Kidney (tissue), 14 donors: ENCODE results near the gene TOPAZ1. TPM values are rescaled to one million over a fixed set of nuclear protein-coding genes. Genes with fewer than 3 reads are reported as not detected.

ENCODE experiments used
- DNase-seq, 5 donors: peaks; one replicate each; pipeline ENCODE4 v3.0.0-alpha.2; 2013 to 2020
- FAIRE-seq: peaks from 2 replicates; lab custom pipeline; 2012; peaks lifted over from hg19 to GRCh38; lab: Jason Lieb, UNC
- H3K27ac ChIP-seq, 2 donors: one replicate each; pipeline ENCODE4 v1.7.0; 2013; ENCODE audit warnings: low read depth in 2 of 2, low read length in 2 of 2, inconsistent platforms in 1 of 2
- H3K27me3 ChIP-seq: one replicate; pipeline ENCODE4 v1.7.1; 2013; ENCODE audit warnings: low read length, inconsistent platforms; ENCODE audit not compliant: control insufficient read depth, insufficient read depth
- H3K36me3 ChIP-seq, 3 donors: one replicate each; pipeline versions ENCODE4 v1.7.0 to v1.7.1; 2013; ENCODE audit warnings: low read length in 3 of 3, control low read depth in 1 of 3, inconsistent platforms in 1 of 3; ENCODE audit not compliant: insufficient read depth in 3 of 3, control insufficient read depth in 2 of 3
- H3K4me1 ChIP-seq, 3 donors: one replicate each; pipeline versions ENCODE4 v1.7.0 to v1.7.1; 2013; ENCODE audit warnings: low read length in 3 of 3, inconsistent platforms in 1 of 3, low read depth in 1 of 3; ENCODE audit not compliant: control insufficient read depth in 2 of 3, insufficient read depth in 2 of 3
- H3K4me3 ChIP-seq, 3 donors: one replicate each; pipeline versions ENCODE4 v1.7.0 to v1.8.1; 2013; ENCODE audit warnings: low read length in 3 of 3, control low read depth in 1 of 3, inconsistent platforms in 1 of 3
- H3K9ac ChIP-seq, 3 donors: one replicate each; pipeline versions ENCODE4 v1.7.0 to v1.7.1; 2013; ENCODE audit warnings: low read length in 3 of 3, control low read depth in 1 of 3, inconsistent platforms in 1 of 3
- H3K9me3 ChIP-seq, 3 donors: one replicate each; pipeline versions ENCODE4 v1.7.0 to v1.7.1; 2013; ENCODE audit warnings: low read length in 3 of 3, control low read depth in 1 of 3, inconsistent platforms in 1 of 3; ENCODE audit not compliant: control insufficient read depth in 2 of 3, insufficient read depth in 1 of 3
- intact Hi-C: fragments of 100-400 bp; cut with DNase I; formaldehyde crosslinking; loops from one replicate; pipeline ENCODE4 v1.11.1; 2022
- polyA plus RNA-seq: library from polyadenylated mRNA; stranded (reverse); fragments of 350-450 nt; fragmentation: Illumina TruSeq; extraction: RNeasy Lipid Tissue Mini Kit (QIAGEN cat#74804); gene quantifications from one replicate; pipeline ENCODE4 v1.2.3, GENCODE V29; 2014; ENCODE audit warnings: low read depth, low replicate concordance; ENCODE audit not compliant: insufficient read depth
- total RNA-seq: library from RNA; stranded (reverse); fragmentation: NEBNext Ultra II Directional; extraction: Animal tissue kit (Norgen Biotek cat#: 25700); gene quantifications from one replicate; pipeline ENCODE4 v1.2.1, GENCODE V29; 2021
- TF ChIP-seq, protein P1 (sequence below): IDR thresholded peaks from 3 replicates; pipeline ENCODE4 v1.5.1; 2012; ENCODE audit warnings: mild to moderate bottlenecking, moderate library complexity, borderline replicate concordance; ENCODE audit not compliant: insufficient read depth; ENCODE audit errors: extremely low read depth
- donor health status: control.
- donor health status: control.
- donor health status: control.
- donor health status: control.
- donor health status: control.
- donor health status: DM: yes; HTN: yes; CAD: no.
- donor health status: Normal renal cell carcinoma (clear cell type).

TOPAZ1 gene
- total and polyA plus RNA-seq, 2 donors from 2014 or later = not detected

DNA sequence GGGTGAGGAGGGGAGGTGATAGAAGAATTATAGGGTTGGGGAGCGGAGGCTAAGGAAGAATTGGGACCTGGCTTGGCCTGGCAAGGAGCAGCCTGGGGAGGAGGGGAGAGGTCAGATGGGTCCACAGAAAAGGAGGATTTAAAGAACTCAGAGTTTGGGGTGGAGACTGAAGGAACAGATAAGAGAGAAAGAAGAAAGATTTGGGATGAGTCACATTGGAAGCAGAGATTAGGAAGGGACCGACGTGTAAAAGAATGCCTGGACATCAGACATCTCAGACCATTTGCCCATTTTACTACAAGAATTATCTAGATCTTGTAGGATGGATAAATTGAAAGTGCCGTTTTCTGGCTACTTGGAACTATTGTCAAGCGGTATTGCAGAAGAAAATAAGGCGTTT is 107.3 kb downstream of the TOPAZ1 start:
- Histone ChIP-seq H3K9me3 (peaks cover 0 to 3% (median 0%) of the 10 kb centered on the region in 3 donors), H3K27me3 (no peaks in the 10 kb centered on the region), H3K27ac (peak overlapping the region in 1 of 2 donors; percentile 14), H3K9ac (no peak overlapping the region), H3K4me3 (no peak overlapping the region), H3K36me3 (no peaks in the 10 kb centered on the region), H3K4me1 (peaks cover 0 to 4% (median 4%) of the 10 kb centered on the region in 3 donors)
- intact Hi-C loops = no loop called here
- no peak for DNase-seq
- FAIRE-seq = no peak
- TF ChIP-seq, protein P1, sequence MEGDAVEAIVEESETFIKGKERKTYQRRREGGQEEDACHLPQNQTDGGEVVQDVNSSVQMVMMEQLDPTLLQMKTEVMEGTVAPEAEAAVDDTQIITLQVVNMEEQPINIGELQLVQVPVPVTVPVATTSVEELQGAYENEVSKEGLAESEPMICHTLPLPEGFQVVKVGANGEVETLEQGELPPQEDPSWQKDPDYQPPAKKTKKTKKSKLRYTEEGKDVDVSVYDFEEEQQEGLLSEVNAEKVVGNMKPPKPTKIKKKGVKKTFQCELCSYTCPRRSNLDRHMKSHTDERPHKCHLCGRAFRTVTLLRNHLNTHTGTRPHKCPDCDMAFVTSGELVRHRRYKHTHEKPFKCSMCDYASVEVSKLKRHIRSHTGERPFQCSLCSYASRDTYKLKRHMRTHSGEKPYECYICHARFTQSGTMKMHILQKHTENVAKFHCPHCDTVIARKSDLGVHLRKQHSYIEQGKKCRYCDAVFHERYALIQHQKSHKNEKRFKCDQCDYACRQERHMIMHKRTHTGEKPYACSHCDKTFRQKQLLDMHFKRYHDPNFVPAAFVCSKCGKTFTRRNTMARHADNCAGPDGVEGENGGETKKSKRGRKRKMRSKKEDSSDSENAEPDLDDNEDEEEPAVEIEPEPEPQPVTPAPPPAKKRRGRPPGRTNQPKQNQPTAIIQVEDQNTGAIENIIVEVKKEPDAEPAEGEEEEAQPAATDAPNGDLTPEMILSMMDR = no peak

GRCh38 chr3:44353355-44353924 is 111.8 kb downstream of the TOPAZ1 start:
- DNase-seq = no peak
- intact Hi-C loops = no loop called here
- no peak for FAIRE-seq
- no peak overlapping the region for H3K9ac ChIP-seq
- no peak overlapping the region for H3K27ac ChIP-seq
- H3K36me3 ChIP-seq = no peaks in the 10 kb centered on the region
- no peak overlapping the region for H3K4me3 ChIP-seq
- peaks cover 0 to 3% (median 0%) of the 10 kb centered on the region in 3 donors for H3K9me3 ChIP-seq
- TF ChIP-seq, protein P1 = no peak
- no peaks in the 10 kb centered on the region for H3K27me3 ChIP-seq
- peaks cover 0 to 2% (median 0%) of the 10 kb centered on the region in 3 donors for H3K4me1 ChIP-seq

- FAIRE-seq = no peak
- DNase-seq = no peak
- H3K4me3 ChIP-seq = no peak overlapping the region
- no peak overlapping the region for H3K9ac ChIP-seq
- TF ChIP-seq, protein P1 = no peak
- intact Hi-C loops = no loop called here
- H3K4me1 ChIP-seq = peaks cover 6 to 10% (median 8%) of the 10 kb centered on the region in 3 donors
- H3K9me3 ChIP-seq = peaks cover 0 to 3% (median 0%) of the 10 kb centered on the region in 3 donors
- no peaks in the 10 kb centered on the region for H3K27me3 ChIP-seq
- no peaks in the 10 kb centered on the region for H3K36me3 ChIP-seq
- peak overlapping the region in 1 of 2 donors; percentile 29 for H3K27ac ChIP-seq
Observed at GRCh38 chr3:44355362-44356033, 113.8 kb downstream of the TOPAZ1 start.
